ENCODE results near the gene ANO6. TPM values are rescaled to one million over a fixed set of nuclear protein-coding genes. Genes with fewer than 3 reads are reported as not detected.

ANO6 gene
- total RNA-seq, 4 donors from 2014 or later: 16.9 to 23.0 (median 20.4) TPM

- no peak for TF ChIP-seq CTCF (IDR thresholded peaks at IDR 0.05)
- Histone ChIP-seq H3K4me3 (no peak overlapping the region), H3K27me3 (no peaks in the 10 kb centered on the region), H3K9me3 (peaks cover 2 to 3% of the 10 kb centered on the region in 2 donors), H3K27ac (no peak overlapping the region), H3K4me1 (no peaks in the 10 kb centered on the region), H3K36me3 (no peaks in the 10 kb centered on the region)
- in situ Hi-C loops (cut with MboI; ENCODE audit: low pct_ligation_motif_present in 1 of 4, low pct_unique_long_range_greater_than_20kb in 1 of 4, low sequenced_read_pairs in 3 of 4) (loop anchor here in 3 of 4 donors (10.0 to 25.0 kb wide), 3 partner anchors 200 to 528 kb away; no protein-coding TSS in a partner anchor), intact Hi-C loops (cut with DNase I; ENCODE audit: low total_unique reads) (loop anchor here (10.0 kb wide), 1 partner anchor 200 kb away; no protein-coding TSS in a partner anchor)
- no peak for DNase-seq
- 82 to 84% methylated on average over 4 to 6 of the region's 6 CpGs for WGBS, 2 donors (ENCODE audit: low coverage in 1 of 2)
Measured at GRCh38 chr12:45184147-45184963, 31.5 kb upstream of the ANO6 start.

GRCh38 chr12:45186762-45187161 is 29.1 kb upstream of the ANO6 start:
- Histone ChIP-seq H3K27me3 (no peaks in the 10 kb centered on the region), H3K27ac (no peak overlapping the region), H3K4me1 (no peaks in the 10 kb centered on the region), H3K4me3 (no peak overlapping the region), H3K36me3 (no peaks in the 10 kb centered on the region), H3K9me3 (no peaks in the 10 kb centered on the region)
- in situ Hi-C loops (cut with MboI; ENCODE audit: low pct_ligation_motif_present in 1 of 4, low pct_unique_long_range_greater_than_20kb in 1 of 4, low sequenced_read_pairs in 3 of 4) (loop anchor here in 3 of 4 donors (10.0 to 25.0 kb wide), 3 partner anchors 198 to 526 kb away; no protein-coding TSS in a partner anchor), intact Hi-C loops (cut with DNase I; ENCODE audit: low total_unique reads) (loop anchor here (10.0 kb wide), 1 partner anchor 198 kb away; no protein-coding TSS in a partner anchor)
- TF ChIP-seq POLR2AphosphoS5 (IDR thresholded peaks at IDR 0.05) (no peak), EP300 (IDR thresholded peaks at IDR 0.05; ENCODE audit: low read depth) (no peak), CTCF (IDR thresholded peaks at IDR 0.05) (no peak), POLR2A (IDR thresholded peaks at IDR 0.05) (no peak)
- 50 to 91% methylated on average over 1 to 2 of the region's 2 CpGs for WGBS, 2 donors (ENCODE audit: low coverage in 1 of 2)
- DNase-seq: no peak

GRCh38 chr12:45189766-45190403 is 26.0 kb upstream of the ANO6 start:
- H3K27me3 ChIP-seq: no peaks in the 10 kb centered on the region
- no peaks in the 10 kb centered on the region for H3K9me3 ChIP-seq
- peaks cover 0 to 6% (median 0%) of the 10 kb centered on the region in 4 donors for H3K4me1 ChIP-seq
- DNase-seq: no peak
- in situ Hi-C loops (cut with MboI; ENCODE audit: low pct_ligation_motif_present in 1 of 4, low pct_unique_long_range_greater_than_20kb in 1 of 4, low sequenced_read_pairs in 3 of 4) (loop anchor here in 3 of 4 donors (10.0 to 25.0 kb wide), 3 partner anchors 195 to 522 kb away; no protein-coding TSS in a partner anchor), intact Hi-C loops (cut with DNase I; ENCODE audit: low total_unique reads) (loop anchor here (10.0 kb wide), 1 partner anchor 195 kb away; no protein-coding TSS in a partner anchor)
- TF ChIP-seq CTCF (IDR thresholded peaks at IDR 0.05) (no peak), POLR2AphosphoS5 (IDR thresholded peaks at IDR 0.05) (no peak), EP300 (IDR thresholded peaks at IDR 0.05; ENCODE audit: low read depth) (no peak), POLR2A (IDR thresholded peaks at IDR 0.05) (no peak)
- H3K36me3 ChIP-seq: no peaks in the 10 kb centered on the region
- no peak overlapping the region for H3K27ac ChIP-seq
- WGBS, 2 donors (ENCODE audit: low coverage in 1 of 2): 92 to 96% methylated on average over 1 of the region's 1 CpG
- no peak overlapping the region for H3K4me3 ChIP-seq

GRCh38 chr12:45191239-45191638 is 24.7 kb upstream of the ANO6 start:
- in situ Hi-C loops (cut with MboI; ENCODE audit: low pct_ligation_motif_present in 1 of 4, low pct_unique_long_range_greater_than_20kb in 1 of 4, low sequenced_read_pairs in 3 of 4) (loop anchor here in 2 of 4 donors (25.0 kb wide), 2 partner anchors 346 to 521 kb away; no protein-coding TSS in a partner anchor), intact Hi-C loops (cut with DNase I; ENCODE audit: low total_unique reads) (no loop called here)
- Histone ChIP-seq H3K36me3 (no peaks in the 10 kb centered on the region), H3K4me3 (no peak overlapping the region), H3K4me1 (peaks cover 0 to 6% (median 0%) of the 10 kb centered on the region in 4 donors), H3K27ac (no peak overlapping the region), H3K27me3 (no peaks in the 10 kb centered on the region), H3K9me3 (no peaks in the 10 kb centered on the region)
- 86 to 100% methylated on average over 1 of the region's 1 CpG for WGBS, 2 donors (ENCODE audit: low coverage in 1 of 2)
- DNase-seq: no peak
- TF ChIP-seq CTCF (IDR thresholded peaks at IDR 0.05) (no peak), POLR2AphosphoS5 (IDR thresholded peaks at IDR 0.05) (no peak), EP300 (IDR thresholded peaks at IDR 0.05; ENCODE audit: low read depth) (no peak), POLR2A (IDR thresholded peaks at IDR 0.05) (no peak)
